A673 (cell line): ENCODE results near the gene MS4A10. TPM values are rescaled to one million over a fixed set of nuclear protein-coding genes. Genes with fewer than 3 reads are reported as not detected.

ENCODE experiments used
- BruUV-seq: library from RNA; stranded (reverse); fragments of 400-500 nt; replicated peaks from 2 replicates; lab custom pipeline; 2021; lab: Mats Ljungman, UMichigan
- CTCF ChIA-PET: fragments of 300-600 bp; sonication (Branson Sonifier 250); formaldehyde crosslinking; loops from one replicate; lab custom pipeline; 2022; ENCODE audit warnings: antibody characterized with exemption; lab: Charles Lee
- POLR2A ChIA-PET: fragments of 300-600 bp; sonication (Branson Sonifier 250); formaldehyde crosslinking; loops from one replicate; lab custom pipeline; 2022; ENCODE audit warnings: antibody characterized with exemption; ENCODE audit not compliant: low non-redundant PET; lab: Charles Lee
- DNase-seq: peaks from one replicate; pipeline ENCODE4 v3.0.0-alpha.2; 2015; ENCODE audit warnings: low spot score
- H3K27ac ChIP-seq: fragments of 200-600 bp; sonication (generic); 2 replicates; pipeline ENCODE4 v1.5.1; 2016; ENCODE audit warnings: mixed run types, low read depth, mild to moderate bottlenecking, mixed read lengths, antibody characterized with exemption, low read length; ENCODE audit not compliant: poor library complexity, severe bottlenecking
- H3K27me3 ChIP-seq: fragments of 200-600 bp; sonication (generic); replicated peaks from 2 replicates; pipeline ENCODE4 v1.6.1; 2017; ENCODE audit warnings: mixed run types, low read depth, mild to moderate bottlenecking, mixed read lengths, antibody characterized with exemption, low read length; ENCODE audit not compliant: insufficient read depth, poor library complexity
- H3K36me3 ChIP-seq: fragments of 200-600 bp; sonication (generic); 2 replicates; pipeline ENCODE4 v1.6.1; 2016; ENCODE audit warnings: mixed run types, mild to moderate bottlenecking, mixed read lengths, antibody characterized with exemption, low read length; ENCODE audit not compliant: insufficient read depth, poor library complexity, severe bottlenecking
- H3K4me1 ChIP-seq: fragments of 200-600 bp; sonication (generic); 2 replicates; pipeline ENCODE4 v1.6.1; 2017; ENCODE audit warnings: mixed run types, mild to moderate bottlenecking, mixed read lengths, antibody characterized with exemption, low read length; ENCODE audit not compliant: insufficient read depth, poor library complexity, severe bottlenecking
- H3K4me3 ChIP-seq: fragments of 200-600 bp; sonication (generic); 2 replicates; pipeline ENCODE4 v1.5.1; 2016; ENCODE audit warnings: low read depth, mixed run types, mild to moderate bottlenecking, mixed read lengths, low read length; ENCODE audit not compliant: poor library complexity, severe bottlenecking
- H3K9me3 ChIP-seq: fragments of 200-600 bp; sonication (generic); 2 replicates; pipeline ENCODE4 v1.6.1; 2016; ENCODE audit warnings: mixed run types, low read depth, mild to moderate bottlenecking, mixed read lengths, antibody characterized with exemption, low read length; ENCODE audit not compliant: poor library complexity, severe bottlenecking
- EZH2 ChIP-seq: fragments of 200-600 bp; sonication (generic); IDR thresholded peaks from 2 replicates; pipeline ENCODE4 v1.6.1; 2017; ENCODE audit warnings: borderline replicate concordance, low read depth, mild to moderate bottlenecking, mixed read lengths, antibody characterized with exemption, low read length; ENCODE audit not compliant: poor library complexity, severe bottlenecking
- intact Hi-C: fragments of 100-400 bp; cut with micrococcal nuclease; formaldehyde crosslinking; loops from one replicate; pipeline ENCODE4 v1.10.0; 2022; ENCODE audit not compliant: unreplicated experiment
- total RNA-seq: library from RNA; stranded (reverse); gene quantifications from 2 replicates; pipeline ENCODE4 v1.2.3, GENCODE V29; 2021
- TF ChIP-seq, protein P1 (sequence below): fragments of 300-800, 200-600 bp; sonication (generic); conservative IDR thresholded peaks from 2 replicates; pipeline ENCODE4 v1.5.1; 2017; ENCODE audit warnings: low read depth, mild to moderate bottlenecking, antibody characterized with exemption, low read length, moderate library complexity, mixed read lengths

Gene MS4A10
- total RNA-seq, 1 experiment from 2014 or later: not detected

- no peaks in the 10 kb centered on the region for H3K36me3 ChIP-seq
- no peak overlapping the region for H3K4me3 ChIP-seq
- POLR2A ChIA-PET: no interaction called here
- no peaks in the 10 kb centered on the region for H3K9me3 ChIP-seq
- CTCF ChIA-PET: interaction anchor here (0.6 kb wide), 1 partner anchor 11 kb away, joined by 3 read pairs; no protein-coding TSS in a partner anchor
- H3K4me1 ChIP-seq: no peaks in the 10 kb centered on the region
- H3K27me3 ChIP-seq: no peaks in the 10 kb centered on the region
- intact Hi-C loops: no loop called here
- BruUV-seq: no TSS peak
- DNase-seq: no peak
- H3K27ac ChIP-seq: no peak overlapping the region
- TF ChIP-seq, protein P1, sequence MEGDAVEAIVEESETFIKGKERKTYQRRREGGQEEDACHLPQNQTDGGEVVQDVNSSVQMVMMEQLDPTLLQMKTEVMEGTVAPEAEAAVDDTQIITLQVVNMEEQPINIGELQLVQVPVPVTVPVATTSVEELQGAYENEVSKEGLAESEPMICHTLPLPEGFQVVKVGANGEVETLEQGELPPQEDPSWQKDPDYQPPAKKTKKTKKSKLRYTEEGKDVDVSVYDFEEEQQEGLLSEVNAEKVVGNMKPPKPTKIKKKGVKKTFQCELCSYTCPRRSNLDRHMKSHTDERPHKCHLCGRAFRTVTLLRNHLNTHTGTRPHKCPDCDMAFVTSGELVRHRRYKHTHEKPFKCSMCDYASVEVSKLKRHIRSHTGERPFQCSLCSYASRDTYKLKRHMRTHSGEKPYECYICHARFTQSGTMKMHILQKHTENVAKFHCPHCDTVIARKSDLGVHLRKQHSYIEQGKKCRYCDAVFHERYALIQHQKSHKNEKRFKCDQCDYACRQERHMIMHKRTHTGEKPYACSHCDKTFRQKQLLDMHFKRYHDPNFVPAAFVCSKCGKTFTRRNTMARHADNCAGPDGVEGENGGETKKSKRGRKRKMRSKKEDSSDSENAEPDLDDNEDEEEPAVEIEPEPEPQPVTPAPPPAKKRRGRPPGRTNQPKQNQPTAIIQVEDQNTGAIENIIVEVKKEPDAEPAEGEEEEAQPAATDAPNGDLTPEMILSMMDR: no peak
- TF ChIP-seq EZH2: no peak
These were observed 20.3 kb upstream of the MS4A10 start for GRCh38 chr11:60764879-60765278.

- H3K4me3 ChIP-seq: no peak overlapping the region
- H3K9me3 ChIP-seq: no peaks in the 10 kb centered on the region
- intact Hi-C loops: no loop called here
- H3K4me1 ChIP-seq: no peaks in the 10 kb centered on the region
- DNase-seq: no peak
- TF ChIP-seq EZH2: no peak
- TF ChIP-seq, protein P1: no peak
- no peak overlapping the region for H3K27ac ChIP-seq
- ChIA-PET CTCF (interaction anchor here (0.6 to 1.5 kb wide), 3 partner anchors 10 to 344 kb away, joined by 3 to 7 read pairs (median 3); no protein-coding TSS in a partner anchor), POLR2A (no interaction called here)
- H3K36me3 ChIP-seq: no peaks in the 10 kb centered on the region
- no peaks in the 10 kb centered on the region for H3K27me3 ChIP-seq
- no TSS peak for BruUV-seq
These were observed 19.8 kb upstream of the MS4A10 start for GRCh38 chr11:60765355-60765754.

GRCh38 chr11:60766547-60766946 is 18.6 kb upstream of the MS4A10 start:
- no peaks in the 10 kb centered on the region for H3K27me3 ChIP-seq
- H3K9me3 ChIP-seq: no peaks in the 10 kb centered on the region
- POLR2A ChIA-PET: no interaction called here
- no peak for DNase-seq
- H3K4me3 ChIP-seq: no peak overlapping the region
- no peak for TF ChIP-seq EZH2
- TF ChIP-seq, protein P1: no peak
- H3K27ac ChIP-seq: no peak overlapping the region
- CTCF ChIA-PET: interaction anchor here (1.5 kb wide), 1 partner anchor 9 kb away, joined by 7 read pairs; no protein-coding TSS in a partner anchor
- intact Hi-C loops: no loop called here
- BruUV-seq: no TSS peak
- no peaks in the 10 kb centered on the region for H3K4me1 ChIP-seq
- no peaks in the 10 kb centered on the region for H3K36me3 ChIP-seq
